ENCODE data around the gene DENND1A.

DENND1A gene

DNA sequence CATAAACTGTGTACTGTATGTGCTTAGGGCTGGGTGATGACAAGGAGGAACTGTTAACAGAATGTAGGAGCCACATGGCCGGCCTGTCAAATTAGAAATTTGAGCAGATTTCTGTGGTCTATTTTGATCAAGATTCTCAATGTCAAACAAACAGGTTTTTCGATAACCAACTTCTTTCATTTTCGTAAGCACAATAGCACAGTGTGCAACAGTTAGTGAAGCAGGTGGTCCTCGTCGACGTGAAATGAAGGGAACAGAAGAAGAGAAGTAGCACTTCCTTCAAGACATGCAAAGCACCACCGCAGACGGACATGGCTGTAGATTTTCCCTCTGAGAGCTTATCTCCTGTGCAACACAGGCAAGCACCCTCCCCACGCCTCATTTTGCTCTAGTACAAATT lies 321.8 kb downstream of the DENND1A start:
- no peak overlapping the region for H3K9ac ChIP-seq (ENCODE audit: low read depth, low read length, poor library complexity, severe bottlenecking)
- no peaks in the 10 kb centered on the region for H4K20me1 ChIP-seq (ENCODE audit: insufficient read depth, low read length, poor library complexity, severe bottlenecking)
- no peak overlapping the region for H3K4me2 ChIP-seq (ENCODE audit: low read depth, low read length, poor library complexity, severe bottlenecking)
- no peaks in the 10 kb centered on the region for H3K4me1 ChIP-seq (ENCODE audit: insufficient read depth, low read length, poor library complexity, severe bottlenecking)
- H3K27me3 ChIP-seq (ENCODE audit: insufficient read depth, low read length, poor library complexity, severe bottlenecking), result no peaks in the 10 kb centered on the region
- H3K36me3 ChIP-seq (ENCODE audit: insufficient read depth, low read length), result no peaks in the 10 kb centered on the region
- H3F3A ChIP-seq (ENCODE audit: low read depth), result no peaks in the 10 kb centered on the region
- H3K9me3 ChIP-seq (ENCODE audit: insufficient read depth, low read depth, low read length), result no peaks in the 10 kb centered on the region
- no peak overlapping the region for H2AFZ ChIP-seq (ENCODE audit: low read length)
- TF ChIP-seq EZH2phosphoT487 (IDR thresholded peaks at IDR 0.05; ENCODE audit: borderline replicate concordance), result no peak
- TF ChIP-seq, protein P1, sequence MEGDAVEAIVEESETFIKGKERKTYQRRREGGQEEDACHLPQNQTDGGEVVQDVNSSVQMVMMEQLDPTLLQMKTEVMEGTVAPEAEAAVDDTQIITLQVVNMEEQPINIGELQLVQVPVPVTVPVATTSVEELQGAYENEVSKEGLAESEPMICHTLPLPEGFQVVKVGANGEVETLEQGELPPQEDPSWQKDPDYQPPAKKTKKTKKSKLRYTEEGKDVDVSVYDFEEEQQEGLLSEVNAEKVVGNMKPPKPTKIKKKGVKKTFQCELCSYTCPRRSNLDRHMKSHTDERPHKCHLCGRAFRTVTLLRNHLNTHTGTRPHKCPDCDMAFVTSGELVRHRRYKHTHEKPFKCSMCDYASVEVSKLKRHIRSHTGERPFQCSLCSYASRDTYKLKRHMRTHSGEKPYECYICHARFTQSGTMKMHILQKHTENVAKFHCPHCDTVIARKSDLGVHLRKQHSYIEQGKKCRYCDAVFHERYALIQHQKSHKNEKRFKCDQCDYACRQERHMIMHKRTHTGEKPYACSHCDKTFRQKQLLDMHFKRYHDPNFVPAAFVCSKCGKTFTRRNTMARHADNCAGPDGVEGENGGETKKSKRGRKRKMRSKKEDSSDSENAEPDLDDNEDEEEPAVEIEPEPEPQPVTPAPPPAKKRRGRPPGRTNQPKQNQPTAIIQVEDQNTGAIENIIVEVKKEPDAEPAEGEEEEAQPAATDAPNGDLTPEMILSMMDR (conservative IDR thresholded peaks at IDR 0.05; ENCODE audit: low read length), result no peak
- H3K4me3 ChIP-seq (ENCODE audit: low read length, poor library complexity, severe bottlenecking), result no peak overlapping the region
- no peaks in the 10 kb centered on the region for H3K79me2 ChIP-seq (ENCODE audit: insufficient read depth, low read length)
- no peaks in the 10 kb centered on the region for H3K9me2 ChIP-seq (replicated peaks; ENCODE audit: low read depth, low read length)

DNA sequence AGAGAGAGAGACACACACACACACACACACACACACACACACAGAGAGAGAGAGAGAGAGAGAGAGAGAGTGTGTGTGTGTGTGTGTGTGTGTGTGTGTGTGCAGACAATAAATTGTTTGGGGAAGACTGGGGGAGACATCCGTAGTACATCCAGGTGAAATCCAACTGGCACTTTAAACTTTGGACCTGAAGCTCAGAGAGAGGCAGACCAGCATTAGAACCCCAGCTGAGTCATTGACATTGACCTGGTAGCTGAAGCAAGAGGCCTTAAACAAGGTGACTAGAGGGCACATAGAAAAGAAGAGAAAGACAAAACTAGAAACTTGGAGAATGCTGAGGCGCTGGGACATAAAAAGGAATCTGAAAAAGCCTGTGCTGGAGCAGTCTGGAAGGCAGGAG lies 322.4 kb downstream of the DENND1A start:
- Histone ChIP-seq H3K9ac (ENCODE audit: low read depth, low read length, poor library complexity, severe bottlenecking) (no peak overlapping the region), H3K4me2 (ENCODE audit: low read depth, low read length, poor library complexity, severe bottlenecking) (no peak overlapping the region), H3F3A (ENCODE audit: low read depth) (no peaks in the 10 kb centered on the region), H3K36me3 (ENCODE audit: insufficient read depth, low read length) (no peaks in the 10 kb centered on the region), H3K9me3 (ENCODE audit: insufficient read depth, low read depth, low read length) (no peaks in the 10 kb centered on the region), H3K27me3 (ENCODE audit: insufficient read depth, low read length, poor library complexity, severe bottlenecking) (no peaks in the 10 kb centered on the region), H3K79me2 (ENCODE audit: insufficient read depth, low read length) (no peaks in the 10 kb centered on the region), H3K9me2 (replicated peaks; ENCODE audit: low read depth, low read length) (no peaks in the 10 kb centered on the region), H3K4me3 (ENCODE audit: low read length, poor library complexity, severe bottlenecking) (no peak overlapping the region), H4K20me1 (ENCODE audit: insufficient read depth, low read length, poor library complexity, severe bottlenecking) (no peaks in the 10 kb centered on the region), H2AFZ (ENCODE audit: low read length) (no peak overlapping the region), H3K4me1 (ENCODE audit: insufficient read depth, low read length, poor library complexity, severe bottlenecking) (no peaks in the 10 kb centered on the region)
- TF ChIP-seq, protein P1 (conservative IDR thresholded peaks at IDR 0.05; ENCODE audit: low read length), result no peak
- no peak for TF ChIP-seq EZH2phosphoT487 (IDR thresholded peaks at IDR 0.05; ENCODE audit: borderline replicate concordance)

DNA sequence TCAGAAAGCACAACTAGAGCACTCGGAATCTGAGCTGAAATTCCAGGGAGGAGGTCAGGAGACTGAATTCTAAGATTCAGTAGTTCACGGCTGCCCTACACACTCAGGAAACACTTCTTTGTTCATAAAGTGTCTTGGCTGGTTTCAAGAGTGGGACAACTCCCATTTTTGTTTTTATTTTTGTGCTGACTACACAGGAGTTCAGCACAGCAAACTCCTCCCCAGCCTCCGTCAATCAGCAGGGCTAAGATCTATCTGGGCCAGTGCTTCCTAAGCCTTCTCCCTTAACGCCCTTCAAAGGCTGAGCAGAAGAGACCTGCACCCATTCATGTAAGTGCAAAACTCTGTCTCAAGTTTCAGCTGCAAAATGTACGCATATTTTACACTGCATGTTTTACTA lies 323.8 kb downstream of the DENND1A start:
- Histone ChIP-seq H3K4me2 (ENCODE audit: low read depth, low read length, poor library complexity, severe bottlenecking) (no peak overlapping the region), H3K9me2 (replicated peaks; ENCODE audit: low read depth, low read length) (no peaks in the 10 kb centered on the region), H3K4me3 (ENCODE audit: low read length, poor library complexity, severe bottlenecking) (no peak overlapping the region), H3K36me3 (ENCODE audit: insufficient read depth, low read length) (no peaks in the 10 kb centered on the region), H4K20me1 (ENCODE audit: insufficient read depth, low read length, poor library complexity, severe bottlenecking) (no peaks in the 10 kb centered on the region), H3K9me3 (ENCODE audit: insufficient read depth, low read depth, low read length) (no peaks in the 10 kb centered on the region), H3K9ac (ENCODE audit: low read depth, low read length, poor library complexity, severe bottlenecking) (no peak overlapping the region), H3K27me3 (ENCODE audit: insufficient read depth, low read length, poor library complexity, severe bottlenecking) (no peaks in the 10 kb centered on the region), H3K4me1 (ENCODE audit: insufficient read depth, low read length, poor library complexity, severe bottlenecking) (no peaks in the 10 kb centered on the region), H2AFZ (ENCODE audit: low read length) (no peak overlapping the region), H3K79me2 (ENCODE audit: insufficient read depth, low read length) (no peaks in the 10 kb centered on the region), H3F3A (ENCODE audit: low read depth) (no peaks in the 10 kb centered on the region)
- no peak for TF ChIP-seq EZH2phosphoT487 (IDR thresholded peaks at IDR 0.05; ENCODE audit: borderline replicate concordance)
- TF ChIP-seq, protein P1 (conservative IDR thresholded peaks at IDR 0.05; ENCODE audit: low read length), result no peak
